Activated T-cell treated with anti-CD3 and anti-CD28 coated beads, Interleukin-2, amount 50 U/mL, for 4 hours (primary cell): ENCODE data around the gene VTI1B. TPM values are rescaled to one million over a fixed set of nuclear protein-coding genes. Genes with fewer than 3 reads are reported as not detected.
"Not testable (repeated sequence)": the region's sequence is repeated elsewhere in the genome, so short reads cannot be mapped to it uniquely, and the experiment has no call there.

Experiments used
- ATAC-seq, 2 donors: fragments of 200-7000 bp; cut with Tn5 transposase; one replicate each; pipeline ENCODE4 v1.10.0; 2021
- DNase-seq: peaks from one replicate; pipeline ENCODE4 v3.0.0-alpha.2; 2020
- H3K27me3 Mint-ChIP-seq: one replicate; pipeline ENCODE4 v1.8.0; 2021; ENCODE audit warnings: low read depth, mixed read lengths
- H3K36me3 Mint-ChIP-seq: one replicate; pipeline ENCODE4 v1.8.0; 2022; ENCODE audit warnings: mixed read lengths; ENCODE audit not compliant: insufficient read depth
- H3K4me1 Mint-ChIP-seq: one replicate; pipeline ENCODE4 v1.8.0; 2021; ENCODE audit warnings: low read depth, mixed read lengths
- H3K4me3 Mint-ChIP-seq: one replicate; pipeline ENCODE4 v1.8.0; 2021; ENCODE audit warnings: mild to moderate bottlenecking, moderate library complexity, mixed read lengths
- H3K9me3 Mint-ChIP-seq: one replicate; pipeline ENCODE4 v1.8.0; 2021; ENCODE audit warnings: mixed read lengths
- total RNA-seq, 3 donors: library from RNA; stranded (reverse); gene quantifications; one replicate each; pipeline ENCODE4 v1.2.1, GENCODE V29; 2021

Gene VTI1B
- 10 to 100 TPM; 79.2 to 86.8 (median 80.1) TPM for total RNA-seq

- DNase-seq (peak; percentile 68), ATAC-seq (peak; percentile 97)
- Mint-ChIP-seq H3K9me3 (no peaks in the 10 kb centered on the region), H3K27me3 (no peaks in the 10 kb centered on the region), H3K36me3 (peaks cover 13% of the 10 kb centered on the region), H3K4me1 (peaks cover 44% of the 10 kb centered on the region), H3K4me3 (peak within 1 kb of the TSS; percentile 92)
Measured at GRCh38 chr14:67674480-67675218, at the start of gene VTI1B. Gene VTI1B, minus strand, starts transcription at chr14:67674632. Its CDS starts 143 bp downstream, at chr14:67674489.

GRCh38 chr14:67722293-67722692 is 47.9 kb upstream of the VTI1B start:
- Mint-ChIP-seq H3K4me3 (no peak overlapping the region), H3K27me3 (peaks cover 41% of the 10 kb centered on the region), H3K4me1 (peaks cover 4% of the 10 kb centered on the region), H3K36me3 (no peaks in the 10 kb centered on the region), H3K9me3 (no peaks in the 10 kb centered on the region)
- peak; percentile 30 to 35 for ATAC-seq
- no peak for DNase-seq

- Mint-ChIP-seq H3K4me1 (peaks cover 4% of the 10 kb centered on the region), H3K9me3 (no peaks in the 10 kb centered on the region), H3K27me3 (peaks cover 41% of the 10 kb centered on the region), H3K36me3 (no peaks in the 10 kb centered on the region), H3K4me3 (no peak overlapping the region)
- DNase-seq = no peak
- ATAC-seq = no peak
Measured at GRCh38 chr14:67721875-67722274, 47.4 kb upstream of the VTI1B start.

GRCh38 chr14:67719866-67720265 is 45.4 kb upstream of the VTI1B start:
- H3K4me3 Mint-ChIP-seq = no peak overlapping the region
- H3K36me3 Mint-ChIP-seq = no peaks in the 10 kb centered on the region
- no peaks in the 10 kb centered on the region for H3K9me3 Mint-ChIP-seq
- DNase-seq (no peak), ATAC-seq (no peak)
- peaks cover 4% of the 10 kb centered on the region for H3K4me1 Mint-ChIP-seq
- H3K27me3 Mint-ChIP-seq = peaks cover 31% of the 10 kb centered on the region

- DNase-seq, H3K4me3 Mint-ChIP-seq, H3K9me3 Mint-ChIP-seq, ATAC-seq, H3K4me1 Mint-ChIP-seq, H3K36me3 Mint-ChIP-seq: not testable (repeated sequence)
- H3K27me3 Mint-ChIP-seq = peaks cover 28% of the 10 kb centered on the region
Measured at GRCh38 chr14:67719385-67719784, 45.0 kb upstream of the VTI1B start.

- no peak overlapping the region for H3K4me3 Mint-ChIP-seq
- DNase-seq (no peak), ATAC-seq (no peak)
- peaks cover 4% of the 10 kb centered on the region for H3K4me1 Mint-ChIP-seq
- peaks cover 23% of the 10 kb centered on the region for H3K27me3 Mint-ChIP-seq
- no peaks in the 10 kb centered on the region for H3K36me3 Mint-ChIP-seq
- H3K9me3 Mint-ChIP-seq = no peaks in the 10 kb centered on the region
Measured at GRCh38 chr14:67718265-67718664, 43.8 kb upstream of the VTI1B start.

GRCh38 chr14:67717048-67717447 is 42.6 kb upstream of the VTI1B start:
- no peak overlapping the region for H3K4me3 Mint-ChIP-seq
- DNase-seq (no peak), ATAC-seq (no peak)
- H3K9me3 Mint-ChIP-seq = no peaks in the 10 kb centered on the region
- H3K36me3 Mint-ChIP-seq = no peaks in the 10 kb centered on the region
- H3K4me1 Mint-ChIP-seq = peaks cover 1% of the 10 kb centered on the region
- peaks cover 11% of the 10 kb centered on the region for H3K27me3 Mint-ChIP-seq

- no peak for DNase-seq
- H3K4me1 Mint-ChIP-seq = no peaks in the 10 kb centered on the region
- H3K36me3 Mint-ChIP-seq = no peaks in the 10 kb centered on the region
- no peak overlapping the region for H3K4me3 Mint-ChIP-seq
- H3K27me3 Mint-ChIP-seq = peaks cover 3% of the 10 kb centered on the region
- no peak for ATAC-seq
- H3K9me3 Mint-ChIP-seq = peaks cover 4% of the 10 kb centered on the region
Measured at GRCh38 chr14:67710209-67710608, 35.8 kb upstream of the VTI1B start.

GRCh38 chr14:67709796-67710195 is 35.4 kb upstream of the VTI1B start:
- not testable (repeated sequence) for ATAC-seq, H3K27me3 Mint-ChIP-seq, DNase-seq, H3K4me3 Mint-ChIP-seq, H3K9me3 Mint-ChIP-seq, H3K4me1 Mint-ChIP-seq, H3K36me3 Mint-ChIP-seq

GRCh38 chr14:67709346-67709745 is 34.9 kb upstream of the VTI1B start:
- ATAC-seq, H3K36me3 Mint-ChIP-seq, H3K9me3 Mint-ChIP-seq, H3K4me3 Mint-ChIP-seq, H3K4me1 Mint-ChIP-seq, DNase-seq, H3K27me3 Mint-ChIP-seq: not testable (repeated sequence)

- ATAC-seq = no peak
- peaks cover 3% of the 10 kb centered on the region for H3K27me3 Mint-ChIP-seq
- DNase-seq = no peak
- no peaks in the 10 kb centered on the region for H3K4me1 Mint-ChIP-seq
- H3K36me3 Mint-ChIP-seq = no peaks in the 10 kb centered on the region
- peaks cover 4% of the 10 kb centered on the region for H3K9me3 Mint-ChIP-seq
- H3K4me3 Mint-ChIP-seq = no peak overlapping the region
Measured at GRCh38 chr14:67705211-67705610, 30.8 kb upstream of the VTI1B start.

- DNase-seq (no peak), ATAC-seq (peak; percentile 60 to 71)
- Mint-ChIP-seq H3K36me3 (no peaks in the 10 kb centered on the region), H3K27me3 (peaks cover 3% of the 10 kb centered on the region), H3K9me3 (no peaks in the 10 kb centered on the region), H3K4me3 (no peak overlapping the region), H3K4me1 (no peaks in the 10 kb centered on the region)
Measured at GRCh38 chr14:67704484-67705089, 30.2 kb upstream of the VTI1B start.

GRCh38 chr14:67703997-67704396 is 29.6 kb upstream of the VTI1B start:
- no peak for ATAC-seq
- DNase-seq = no peak
- H3K36me3 Mint-ChIP-seq = no peaks in the 10 kb centered on the region
- H3K4me3 Mint-ChIP-seq = no peak overlapping the region
- peaks cover 3% of the 10 kb centered on the region for H3K27me3 Mint-ChIP-seq
- no peaks in the 10 kb centered on the region for H3K9me3 Mint-ChIP-seq
- H3K4me1 Mint-ChIP-seq = no peaks in the 10 kb centered on the region

- not testable (repeated sequence) for DNase-seq, ATAC-seq, H3K36me3 Mint-ChIP-seq, H3K9me3 Mint-ChIP-seq, H3K27me3 Mint-ChIP-seq, H3K4me1 Mint-ChIP-seq, H3K4me3 Mint-ChIP-seq
Measured at GRCh38 chr14:67701492-67701891, 27.1 kb upstream of the VTI1B start, which contains the start of gene RDH12. Gene RDH12, plus strand, starts transcription at chr14:67701886. Its CDS starts 20,757 bp downstream, at chr14:67722643.

- no peak overlapping the region for H3K4me3 Mint-ChIP-seq
- no peaks in the 10 kb centered on the region for H3K27me3 Mint-ChIP-seq
- DNase-seq = no peak
- H3K9me3 Mint-ChIP-seq = no peaks in the 10 kb centered on the region
- no peaks in the 10 kb centered on the region for H3K36me3 Mint-ChIP-seq
- H3K4me1 Mint-ChIP-seq = peaks cover 20% of the 10 kb centered on the region
- ATAC-seq = no peak
Measured at GRCh38 chr14:67698179-67698578, 23.7 kb upstream of the VTI1B start.
